Trophoblast cell (in vitro differentiated cells and primary cell): Measurements from ENCODE around the gene LZTFL1.

Experiments
- DNase-seq, 2 donors: peaks; one replicate each; pipeline ENCODE4 v3.0.0-alpha.2; 2016
- H2AFZ ChIP-seq: 2 replicates; pipeline ENCODE4 v1.6.1; 2013; ENCODE audit warnings: low read length, moderate library complexity, mild to moderate bottlenecking; ENCODE audit not compliant: insufficient read depth, poor library complexity
- H2AK5ac ChIP-seq: 2 replicates; pipeline ENCODE4 v1.6.1; 2013; ENCODE audit warnings: mild to moderate bottlenecking, low read length
- H2BK120ac ChIP-seq: 2 replicates; pipeline ENCODE4 v1.6.1; 2013; ENCODE audit warnings: low read length, mild to moderate bottlenecking, moderate library complexity; ENCODE audit not compliant: insufficient read depth, poor library complexity
- H2BK12ac ChIP-seq: 2 replicates; pipeline ENCODE4 v1.6.1; 2013; ENCODE audit warnings: mild to moderate bottlenecking, low read length, moderate library complexity
- H2BK5ac ChIP-seq: 2 replicates; pipeline ENCODE4 v1.6.1; 2013; ENCODE audit warnings: low read length, low read depth, moderate library complexity, mild to moderate bottlenecking; ENCODE audit not compliant: poor library complexity
- H3K14ac ChIP-seq: 2 replicates; pipeline ENCODE4 v1.6.1; 2013; ENCODE audit warnings: mild to moderate bottlenecking, low read length
- H3K18ac ChIP-seq: 2 replicates; pipeline ENCODE4 v1.6.1; 2013; ENCODE audit warnings: mild to moderate bottlenecking, low read length
- H3K23ac ChIP-seq: 2 replicates; pipeline ENCODE4 v1.6.1; 2013; ENCODE audit warnings: low read length
- H3K27ac ChIP-seq: 2 replicates; pipeline ENCODE4 v1.5.1; 2013; ENCODE audit warnings: low read depth, mild to moderate bottlenecking, inconsistent platforms, low read length, moderate library complexity
- H3K27me3 ChIP-seq: 2 replicates; pipeline ENCODE4 v1.6.1; 2013; ENCODE audit warnings: inconsistent platforms, mild to moderate bottlenecking, low read length, moderate library complexity; ENCODE audit not compliant: insufficient read depth
- H3K36me3 ChIP-seq, 2 experiments: 1 replicate in 1 of 2; 2 replicates in 1 of 2; pipeline ENCODE4 v1.6.1; 2013; ENCODE audit warnings: low read length in 2 of 2, mild to moderate bottlenecking in 2 of 2, moderate library complexity in 1 of 2; ENCODE audit not compliant: insufficient read depth in 2 of 2, control insufficient read depth in 1 of 2
- H3K4ac ChIP-seq: 2 replicates; pipeline ENCODE4 v1.6.1; 2013; ENCODE audit warnings: low read depth, mild to moderate bottlenecking, low read length, moderate library complexity
- H3K4me1 ChIP-seq, 2 experiments: 1 replicate in 1 of 2; 2 replicates in 1 of 2; pipeline ENCODE4 v1.6.1; 2013; ENCODE audit warnings: low read length in 2 of 2, mild to moderate bottlenecking in 2 of 2, moderate library complexity in 1 of 2; ENCODE audit not compliant: insufficient read depth in 2 of 2, control insufficient read depth in 1 of 2
- H3K4me2 ChIP-seq: 2 replicates; pipeline ENCODE4 v1.6.1; 2013; ENCODE audit warnings: inconsistent platforms, mild to moderate bottlenecking, low read length, moderate library complexity
- H3K4me3 ChIP-seq: 2 replicates; pipeline ENCODE4 v1.5.1; 2013; ENCODE audit warnings: mild to moderate bottlenecking, low read depth, low read length, inconsistent platforms
- H3K79me1 ChIP-seq: one replicate; pipeline ENCODE4 v1.6.1; 2013; ENCODE audit warnings: low read length
- H3K79me2 ChIP-seq: 2 replicates; pipeline ENCODE4 v1.6.1; 2013; ENCODE audit warnings: low read length, mild to moderate bottlenecking; ENCODE audit not compliant: control insufficient read depth, insufficient read depth, poor library complexity
- H3K9ac ChIP-seq: 2 replicates; pipeline ENCODE4 v1.6.1; 2013; ENCODE audit warnings: mild to moderate bottlenecking, low read length
- H3K9me3 ChIP-seq: 2 replicates; pipeline ENCODE4 v1.6.1; 2013; ENCODE audit warnings: low read depth, mild to moderate bottlenecking, control low read depth, inconsistent platforms, low read length; ENCODE audit not compliant: insufficient read depth
- H4K12ac ChIP-seq: 2 replicates; pipeline ENCODE4 v1.6.1; 2013; ENCODE audit warnings: low read depth, mild to moderate bottlenecking, low read length, moderate library complexity
- H4K8ac ChIP-seq: 2 replicates; pipeline ENCODE4 v1.6.1; 2013; ENCODE audit warnings: low read depth, mild to moderate bottlenecking, low read length, moderate library complexity
- H4K91ac ChIP-seq: one replicate; pipeline ENCODE4 v1.6.1; 2013; ENCODE audit warnings: low read depth, mild to moderate bottlenecking, low read length, moderate library complexity
- WGBS: extraction: QIAGEN DNeasy Blood & Tissue Kit; methylation state at CpG from one replicate; pipeline ENCODE4 v1.1.7; 2013; ENCODE audit warnings: missing lambda C conversion rate; ENCODE audit not compliant: insufficient read length, insufficient coverage; ENCODE audit errors: extremely low coverage; 5-methylcytosine and 5-hydroxymethylcytosine counted together

Gene LZTFL1

DNA sequence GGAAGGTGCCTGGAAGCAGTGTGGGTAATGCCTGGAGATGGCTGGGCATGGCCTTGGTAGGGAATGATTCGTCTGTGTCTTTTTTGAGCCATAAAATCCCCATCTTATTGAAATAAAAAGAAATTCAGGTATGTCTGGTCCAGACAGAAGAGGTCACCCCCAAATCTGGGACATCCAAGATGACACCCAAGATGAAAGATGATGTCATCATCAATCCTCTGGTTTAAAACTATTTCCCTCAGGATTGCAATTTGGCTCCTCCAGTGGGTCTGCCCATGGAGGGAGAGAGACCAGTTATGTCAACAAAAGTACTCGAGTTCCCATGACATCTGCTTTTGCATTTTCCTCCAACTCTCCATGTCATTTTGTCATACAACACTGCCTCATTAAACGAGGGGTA is 27.7 kb upstream of the LZTFL1 start:
- WGBS = no CpG with 5 or more reads among the region's 3 CpGs
- Histone ChIP-seq H2AFZ (no peak overlapping the region), H3K79me2 (no peaks in the 10 kb centered on the region), H3K36me3 (no peaks in the 10 kb centered on the region), H3K23ac (no peak overlapping the region), H3K9me3 (no peaks in the 10 kb centered on the region), H3K4ac (no peak overlapping the region), H4K91ac (no peak overlapping the region), H4K12ac (no peak overlapping the region), H4K8ac (no peak overlapping the region), H3K4me1 (no peaks in the 10 kb centered on the region), H3K4me2 (no peak overlapping the region), H3K79me1 (no peaks in the 10 kb centered on the region), H2BK12ac (no peak overlapping the region), H3K9ac (no peak overlapping the region), H2BK120ac (no peak overlapping the region), H3K4me3 (no peak overlapping the region), H2BK5ac (no peak overlapping the region), H3K14ac (no peak overlapping the region), H3K27ac (no peak overlapping the region), H2AK5ac (no peak overlapping the region), H3K18ac (no peak overlapping the region), H3K27me3 (no peaks in the 10 kb centered on the region)
- DNase-seq = no peak

DNA sequence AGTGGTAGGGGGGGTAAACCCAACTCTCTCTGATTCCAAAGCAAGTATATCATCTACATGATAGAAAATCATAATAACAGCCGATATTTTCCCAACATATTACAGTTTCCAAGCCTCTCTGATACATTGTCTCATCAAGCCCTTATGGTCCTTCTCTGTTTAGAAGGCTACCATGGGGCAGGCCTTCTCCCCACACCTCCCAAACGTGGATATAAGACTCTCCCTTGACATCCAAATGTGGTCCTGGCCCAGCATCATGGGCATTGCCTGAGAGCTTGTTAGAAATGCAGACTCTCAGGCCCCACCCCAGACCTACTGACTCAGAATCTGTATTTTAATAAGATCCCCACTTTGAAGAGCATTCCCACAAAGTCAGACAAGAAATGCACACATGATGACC is 26.7 kb upstream of the LZTFL1 start:
- Histone ChIP-seq H3K79me1 (no peaks in the 10 kb centered on the region), H4K91ac (no peak overlapping the region), H3K9ac (no peak overlapping the region), H3K27ac (no peak overlapping the region), H3K79me2 (no peaks in the 10 kb centered on the region), H3K14ac (no peak overlapping the region), H3K4ac (no peak overlapping the region), H3K4me3 (no peak overlapping the region), H3K18ac (no peak overlapping the region), H2BK120ac (no peak overlapping the region), H2BK12ac (no peak overlapping the region), H3K23ac (no peak overlapping the region), H3K9me3 (no peaks in the 10 kb centered on the region), H4K8ac (no peak overlapping the region), H3K36me3 (no peaks in the 10 kb centered on the region), H4K12ac (no peak overlapping the region), H3K4me1 (no peaks in the 10 kb centered on the region), H2AFZ (no peak overlapping the region), H2AK5ac (no peak overlapping the region), H2BK5ac (no peak overlapping the region), H3K4me2 (no peak overlapping the region), H3K27me3 (no peaks in the 10 kb centered on the region)
- no CpG with 5 or more reads among the region's 2 CpGs for WGBS
- no peak for DNase-seq

GRCh38 chr3:45868213-45868612 is 26.3 kb upstream of the LZTFL1 start:
- DNase-seq = no peak
- H3K4ac ChIP-seq = no peak overlapping the region

DNA sequence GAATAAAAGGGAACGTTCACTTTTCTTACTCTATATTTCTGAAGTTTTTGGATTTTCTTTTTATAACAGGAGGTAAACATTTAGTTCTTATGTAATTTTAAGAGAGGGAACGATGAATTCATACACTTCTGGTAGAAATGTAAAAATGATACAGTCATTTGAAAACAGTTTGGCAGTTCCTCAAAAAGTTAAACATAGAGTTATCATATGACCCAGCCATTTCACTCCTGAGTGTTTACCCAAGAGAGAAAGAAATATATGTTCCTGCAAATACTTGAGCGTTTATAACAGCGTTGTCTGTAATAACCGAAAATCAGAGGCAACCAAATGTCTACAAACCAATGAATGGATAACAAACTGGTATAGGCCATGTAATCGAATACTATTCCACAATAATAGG is 23.6 kb upstream of the LZTFL1 start:
- Histone ChIP-seq H3K36me3 (no peaks in the 10 kb centered on the region), H4K12ac (no peak overlapping the region), H3K9ac (no peak overlapping the region), H3K18ac (no peak overlapping the region), H3K4me1 (no peaks in the 10 kb centered on the region), H3K23ac (no peak overlapping the region), H2AK5ac (no peak overlapping the region), H3K79me1 (no peaks in the 10 kb centered on the region), H2BK120ac (no peak overlapping the region), H3K14ac (no peak overlapping the region), H3K9me3 (peaks cover 3% of the 10 kb centered on the region), H4K91ac (no peak overlapping the region), H3K79me2 (no peaks in the 10 kb centered on the region), H2AFZ (no peak overlapping the region), H3K4me2 (no peak overlapping the region), H3K27ac (no peak overlapping the region), H4K8ac (no peak overlapping the region), H2BK5ac (no peak overlapping the region), H3K4ac (no peak overlapping the region), H3K27me3 (no peaks in the 10 kb centered on the region), H3K4me3 (no peak overlapping the region), H2BK12ac (no peak overlapping the region)
- WGBS = no CpG with 5 or more reads among the region's 6 CpGs
- no peak for DNase-seq

More at GRCh38 chr3:45868213-45868612, 26.3 kb upstream of the LZTFL1 start:
- no peak overlapping the region for H3K23ac ChIP-seq
- H3K4me2 ChIP-seq = no peak overlapping the region
- H2BK5ac ChIP-seq = no peak overlapping the region
- no peak overlapping the region for H3K18ac ChIP-seq
- no peak overlapping the region for H4K8ac ChIP-seq
- no peaks in the 10 kb centered on the region for H3K27me3 ChIP-seq
- WGBS = no CpG with 5 or more reads among the region's 2 CpGs
- H3K4me3 ChIP-seq = no peak overlapping the region
- H3K27ac ChIP-seq = no peak overlapping the region
- no peak overlapping the region for H4K12ac ChIP-seq
- H3K9ac ChIP-seq = no peak overlapping the region
- H2BK120ac ChIP-seq = no peak overlapping the region
- no peak overlapping the region for H2AK5ac ChIP-seq
- H2AFZ ChIP-seq = no peak overlapping the region
- no peaks in the 10 kb centered on the region for H3K36me3 ChIP-seq
- H3K4me1 ChIP-seq = no peaks in the 10 kb centered on the region
- H3K9me3 ChIP-seq = peaks cover 3% of the 10 kb centered on the region
- no peak overlapping the region for H2BK12ac ChIP-seq
- H3K14ac ChIP-seq = no peak overlapping the region
- H3K79me2 ChIP-seq = no peaks in the 10 kb centered on the region
- no peaks in the 10 kb centered on the region for H3K79me1 ChIP-seq
- no peak overlapping the region for H4K91ac ChIP-seq
